Measurements from ENCODE around the gene CFAP57.

The CFAP57 gene

DNA sequence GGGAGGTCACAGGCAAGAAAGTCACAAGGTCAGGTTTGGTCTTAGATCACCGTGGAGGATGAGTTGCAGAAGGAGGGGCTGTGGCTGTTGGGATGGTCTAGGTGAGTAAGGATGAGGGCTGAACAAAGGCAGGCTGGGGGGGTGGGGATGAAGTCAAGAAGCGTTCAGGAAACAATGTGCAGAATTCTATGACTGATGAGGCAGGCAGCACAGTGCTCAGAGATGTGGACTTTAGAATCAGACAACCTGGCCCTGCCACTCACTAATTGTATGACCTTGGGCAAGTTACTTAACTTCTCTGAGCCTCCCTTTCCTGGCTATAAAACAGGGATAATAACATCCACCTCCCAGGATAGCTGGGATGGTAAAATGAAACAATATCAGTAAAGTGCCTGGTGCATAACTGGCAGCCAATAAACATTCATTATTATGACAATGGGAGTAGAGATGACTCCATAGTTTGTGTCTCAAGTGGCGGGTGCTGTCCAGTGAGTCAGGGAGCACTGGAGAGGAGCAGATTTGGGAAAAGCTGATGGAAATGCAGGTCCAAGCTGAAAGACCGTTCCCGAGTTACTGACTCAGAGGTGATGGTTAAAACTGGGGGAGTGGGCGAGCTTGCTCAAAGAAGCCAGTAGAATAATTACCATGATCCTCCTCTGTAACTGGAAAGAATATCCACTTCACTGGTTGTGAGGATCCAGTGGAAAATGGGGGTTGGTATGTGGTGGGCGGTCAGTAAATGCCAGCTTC is 130.8 kb downstream of the CFAP57 start:
- DNase-seq = no peak

DNA sequence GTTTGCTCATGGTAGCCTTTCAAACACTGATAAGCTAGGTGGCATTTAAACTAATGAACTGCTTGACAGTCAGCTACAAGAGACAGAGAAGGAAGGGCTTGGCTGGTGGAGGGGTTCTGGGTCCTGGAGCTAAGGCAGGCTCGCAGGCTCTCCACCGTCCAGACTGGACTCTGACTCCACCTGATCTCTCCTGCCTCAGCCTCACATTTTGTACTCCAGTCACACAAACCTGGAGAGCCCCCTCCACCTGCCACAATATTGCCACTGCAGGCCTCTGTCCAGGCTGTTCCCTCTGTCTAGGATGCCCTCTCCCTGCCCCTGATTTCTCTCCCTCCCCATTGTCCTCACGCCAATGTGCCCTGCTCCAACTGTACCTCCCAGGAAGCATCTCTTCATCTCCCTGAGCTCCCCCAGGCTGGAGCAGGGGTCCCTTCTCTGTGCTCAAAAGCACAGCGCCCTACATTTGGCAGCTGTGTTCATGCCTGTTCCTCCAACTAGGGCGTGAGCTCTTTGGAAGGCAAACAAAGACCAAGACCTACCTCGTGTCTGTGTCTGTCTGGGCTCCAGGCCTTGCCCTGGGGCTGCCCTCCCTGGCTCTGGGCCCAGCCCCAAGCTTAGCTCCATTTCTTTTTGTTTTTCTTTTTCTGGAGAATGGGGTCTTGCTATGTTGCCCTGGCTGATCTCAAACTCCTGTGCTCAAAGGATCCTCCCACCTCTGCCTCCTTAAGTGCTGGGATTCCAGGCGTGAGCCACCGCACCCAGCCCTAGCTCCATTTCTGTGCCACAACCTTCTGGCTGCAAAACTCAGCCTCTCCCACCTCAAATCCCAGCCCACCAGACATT is 131.6 kb downstream of the CFAP57 start:
- no peak for DNase-seq

Data from NCI-H748 treated with DMSO at 0.1 percent for 48 hours (cell line).